NB4 (cell line): ENCODE data around the gene HIGD2A.

ENCODE experiments used
- CTCF ChIP-seq: IDR thresholded peaks from one replicate; pipeline ENCODE4 v1.5.1; 2012; ENCODE audit warnings: low read depth, low read length
- POLR2A ChIP-seq: IDR thresholded peaks from 2 replicates; pipeline ENCODE4 v1.6.1; 2011; ENCODE audit warnings: mild to moderate bottlenecking; ENCODE audit not compliant: insufficient read length; ENCODE audit errors: extremely low read depth

GRCh38 chr5:176408590-176408989 is 20.0 kb downstream of the HIGD2A start:
- TF ChIP-seq POLR2A (no peak), CTCF (no peak)
